Hematopoietic multipotent progenitor cell treated with erythropoietin and hydrocortisone succinate and interleukin-3 and kit ligand, for 15 days (in vitro differentiated cells): ENCODE results near the gene ALDOC.
"Not testable (repeated sequence)": the region's sequence is repeated elsewhere in the genome, so short reads cannot be mapped to it uniquely, and the experiment has no call there.

Source experiments
- DNase-seq: peaks from one replicate; pipeline ENCODE4 v3.0.0-alpha.2; 2015; ENCODE audit warnings: low spot score

ALDOC gene

DNA sequence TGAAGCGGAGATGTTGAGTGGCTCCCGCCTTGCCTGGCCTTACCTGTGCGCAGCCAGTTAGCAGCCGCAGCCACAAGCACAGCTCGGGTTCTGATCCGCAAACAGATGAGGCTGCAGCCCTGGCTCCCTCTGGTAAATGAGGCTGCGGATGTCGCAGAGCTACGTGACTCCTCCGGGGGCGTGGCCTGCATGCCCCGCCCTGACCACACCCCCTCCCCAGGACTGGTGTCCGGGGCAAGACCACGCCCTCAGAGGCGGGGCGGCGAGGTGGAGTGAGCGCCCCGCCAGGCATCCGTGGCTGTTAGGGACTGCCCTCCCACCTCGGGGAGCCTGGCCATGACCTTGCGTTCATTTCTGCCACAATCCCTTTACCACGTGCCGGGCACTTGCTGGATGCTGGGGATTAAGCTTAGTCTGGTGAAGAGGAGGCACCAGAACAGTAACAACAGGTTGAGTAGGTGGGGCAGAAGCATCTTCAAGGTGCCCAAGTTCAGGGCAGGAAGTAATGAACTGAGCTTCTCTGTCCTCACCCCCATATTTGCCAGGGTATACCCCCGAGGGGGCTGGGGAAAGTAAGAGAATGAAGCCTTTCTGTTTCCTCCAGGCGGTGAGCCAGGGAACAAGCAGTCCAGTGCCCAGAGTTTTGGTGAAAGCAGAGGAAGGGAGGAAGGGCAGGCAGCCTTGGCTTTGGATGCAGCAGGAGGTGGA, at the start of gene ALDOC:
TSS of gene ALDOC (minus strand) at position 138 of the 708 bp plus-strand sequence. CDS start 1,363 bp downstream, outside the sequence.
- DNase-seq, result peak; percentile 98

DNA sequence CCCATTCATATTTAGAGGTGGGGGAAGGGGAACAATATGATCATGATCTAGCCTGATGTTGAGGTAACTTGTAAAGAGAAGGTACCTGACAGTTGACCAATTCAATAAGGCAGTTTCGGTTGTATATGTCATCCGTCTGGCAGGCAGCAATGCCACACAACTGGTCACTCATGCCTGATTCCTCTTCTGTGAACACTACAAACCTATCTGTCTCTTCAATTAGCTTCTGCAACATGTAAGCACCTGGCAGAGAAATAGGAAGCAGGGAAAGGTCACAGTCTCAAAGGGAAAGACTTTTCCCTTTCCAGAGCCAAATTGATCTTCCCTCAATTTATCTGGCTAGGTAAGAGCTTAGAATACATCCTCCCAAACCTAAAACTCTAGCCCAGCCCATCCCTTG, 47.5 kb upstream of the ALDOC start:
- no peak for DNase-seq

DNA sequence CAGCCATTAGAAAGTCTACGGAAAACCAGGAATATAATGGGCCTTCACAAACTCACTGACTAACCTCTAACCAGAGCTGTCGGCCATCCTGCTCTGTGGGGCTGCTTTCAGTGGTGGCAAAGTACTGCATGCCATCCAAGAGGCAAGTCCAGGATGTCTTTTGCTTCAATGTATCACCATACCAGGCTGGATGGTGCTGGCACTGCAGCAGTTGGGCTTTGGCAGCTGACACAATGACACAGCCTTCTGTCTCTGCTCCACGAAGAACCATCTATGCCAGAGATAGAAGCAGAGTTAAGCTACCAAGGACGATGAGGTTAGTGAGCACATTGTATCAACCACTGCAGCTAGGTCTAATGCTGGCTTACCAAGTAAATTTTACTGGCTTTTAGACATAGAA, 47.0 kb upstream of the ALDOC start:
- DNase-seq, result no peak

DNA sequence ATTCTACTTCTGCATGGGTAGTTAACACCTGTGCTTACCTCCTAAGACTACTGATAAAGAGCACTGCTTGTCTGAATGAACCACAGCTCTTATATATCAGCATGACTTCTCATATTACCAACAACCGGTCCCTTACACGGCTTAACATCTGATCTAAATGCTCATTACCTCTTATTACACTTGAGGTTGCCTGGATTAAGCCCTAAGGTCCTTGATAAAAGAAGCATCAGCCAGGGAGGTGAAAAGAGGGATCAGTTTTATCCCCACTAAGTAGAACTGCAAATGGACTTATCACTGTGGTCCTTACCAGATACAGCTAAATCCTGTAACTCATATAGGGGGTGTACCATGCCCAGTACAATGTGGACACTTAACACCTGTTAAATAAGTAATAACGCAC, 45.5 kb upstream of the ALDOC start:
- DNase-seq, result no peak

DNA sequence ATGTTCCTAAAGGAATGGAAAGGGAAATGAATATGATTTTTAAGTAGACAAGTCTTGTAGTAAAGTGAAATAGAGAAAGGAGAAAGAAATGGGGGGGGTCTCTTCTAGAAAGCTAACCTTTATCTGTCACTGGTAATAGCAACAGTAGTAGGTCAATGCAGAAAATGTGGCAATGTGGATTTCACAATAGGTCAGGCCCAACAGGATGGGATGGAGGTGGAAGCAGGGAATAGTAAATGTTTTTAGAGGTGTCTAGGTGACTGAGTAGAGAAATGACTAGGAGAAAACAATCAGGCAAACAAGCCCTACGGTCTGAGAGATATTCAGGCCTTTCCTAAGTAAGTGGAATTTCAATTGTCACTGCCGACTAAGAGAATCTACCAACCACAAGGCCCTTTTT, 43.3 kb upstream of the ALDOC start:
- DNase-seq, result no peak

DNA sequence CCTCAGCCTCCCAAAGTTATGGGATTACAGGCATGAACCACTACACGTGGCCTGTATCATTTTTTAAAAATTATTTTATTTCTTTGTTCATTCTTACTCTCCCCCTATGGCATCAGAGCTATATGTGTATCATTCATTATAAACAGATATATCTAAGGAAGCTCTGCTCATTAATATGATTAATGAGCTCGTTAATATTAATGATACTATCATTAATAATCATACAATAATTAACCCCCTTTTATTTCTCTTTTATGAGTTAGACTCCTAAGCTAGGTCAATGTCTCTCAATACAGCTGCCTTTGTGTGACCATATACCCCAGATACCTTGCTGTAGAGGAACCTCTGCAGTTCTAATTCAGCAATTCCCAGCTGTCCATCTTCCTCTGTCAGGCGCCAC, 41.8 kb upstream of the ALDOC start:
- DNase-seq, result no peak

DNA sequence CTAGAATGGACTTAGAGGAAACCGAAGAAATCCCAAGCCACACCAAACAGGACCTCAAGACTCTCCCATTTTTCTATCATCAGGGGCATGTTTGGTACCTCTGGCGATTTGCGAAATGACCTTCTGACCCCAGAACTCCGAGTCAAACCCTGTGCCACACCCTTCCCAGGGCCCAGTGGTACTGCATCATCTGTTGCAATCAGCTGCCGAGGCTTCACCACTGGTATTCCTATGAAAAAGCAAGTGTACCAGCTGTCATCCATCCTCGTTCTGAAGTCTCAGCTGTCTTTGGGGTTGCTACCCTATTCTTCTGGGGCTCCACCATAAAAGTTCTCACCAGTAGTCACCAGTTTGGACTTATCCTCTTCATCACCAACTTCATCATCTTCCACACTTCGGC, 39.6 kb upstream of the ALDOC start:
- DNase-seq, result no peak

DNA sequence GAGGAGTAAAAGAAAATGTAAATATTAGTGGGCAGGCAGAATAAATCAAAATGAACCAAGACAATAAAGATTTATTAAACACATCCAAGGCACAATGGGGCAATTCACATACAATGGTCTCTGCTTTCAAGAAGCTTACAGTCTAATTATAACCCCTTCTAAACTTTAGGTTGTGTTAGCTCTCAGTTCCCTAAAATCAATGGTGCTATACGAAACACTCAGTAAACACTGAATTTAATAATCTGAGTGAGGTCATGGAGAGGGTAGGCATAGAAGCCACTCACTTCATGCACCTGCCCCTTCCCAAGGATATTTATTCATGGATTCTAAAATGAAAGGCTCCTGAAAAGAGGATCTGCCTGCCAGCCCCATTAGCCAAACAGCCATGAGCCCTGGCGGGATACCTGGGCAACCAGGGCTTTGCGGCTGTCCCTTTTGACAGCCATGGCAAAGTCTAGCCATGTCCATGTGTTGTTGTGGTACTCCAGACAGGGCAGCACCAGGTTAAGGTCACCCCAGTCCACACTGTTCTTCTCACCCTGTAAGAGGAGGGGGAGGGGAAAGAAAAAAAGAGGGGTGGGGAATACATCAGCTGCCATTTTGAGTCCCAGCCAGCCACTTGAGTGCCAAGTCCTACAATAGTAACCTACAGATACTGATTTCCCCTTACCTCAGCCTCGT, 38.7 kb upstream of the ALDOC start:
- no peak for DNase-seq

DNA sequence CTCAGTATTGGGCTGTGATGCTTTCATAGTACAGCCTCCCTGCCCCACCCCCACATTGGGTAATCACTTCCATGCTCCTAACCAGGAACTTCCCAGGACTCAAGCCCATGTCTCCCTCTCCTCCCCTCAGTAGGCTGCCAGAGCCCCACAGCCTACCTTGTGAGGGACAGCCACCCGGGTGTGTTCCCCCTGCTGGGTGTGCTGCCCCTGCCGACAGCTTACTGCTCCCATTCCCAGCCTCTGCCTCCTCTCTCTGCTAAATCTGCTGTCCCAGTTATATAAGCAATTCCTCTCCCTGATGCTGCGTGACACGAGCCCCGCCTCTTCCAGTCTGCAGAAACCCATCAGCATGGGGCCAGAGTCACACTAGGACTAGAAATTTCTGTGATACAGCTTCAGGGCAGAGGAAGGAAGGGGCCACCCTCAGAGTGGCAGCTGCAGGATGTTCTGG, 37.3 kb upstream of the ALDOC start, which contains the start of gene RSKR:
TSS of gene RSKR (minus strand) at position 255 of the 451 bp plus-strand sequence. CDS start at position 231, 24 bp downstream.
- DNase-seq, result no peak

DNA sequence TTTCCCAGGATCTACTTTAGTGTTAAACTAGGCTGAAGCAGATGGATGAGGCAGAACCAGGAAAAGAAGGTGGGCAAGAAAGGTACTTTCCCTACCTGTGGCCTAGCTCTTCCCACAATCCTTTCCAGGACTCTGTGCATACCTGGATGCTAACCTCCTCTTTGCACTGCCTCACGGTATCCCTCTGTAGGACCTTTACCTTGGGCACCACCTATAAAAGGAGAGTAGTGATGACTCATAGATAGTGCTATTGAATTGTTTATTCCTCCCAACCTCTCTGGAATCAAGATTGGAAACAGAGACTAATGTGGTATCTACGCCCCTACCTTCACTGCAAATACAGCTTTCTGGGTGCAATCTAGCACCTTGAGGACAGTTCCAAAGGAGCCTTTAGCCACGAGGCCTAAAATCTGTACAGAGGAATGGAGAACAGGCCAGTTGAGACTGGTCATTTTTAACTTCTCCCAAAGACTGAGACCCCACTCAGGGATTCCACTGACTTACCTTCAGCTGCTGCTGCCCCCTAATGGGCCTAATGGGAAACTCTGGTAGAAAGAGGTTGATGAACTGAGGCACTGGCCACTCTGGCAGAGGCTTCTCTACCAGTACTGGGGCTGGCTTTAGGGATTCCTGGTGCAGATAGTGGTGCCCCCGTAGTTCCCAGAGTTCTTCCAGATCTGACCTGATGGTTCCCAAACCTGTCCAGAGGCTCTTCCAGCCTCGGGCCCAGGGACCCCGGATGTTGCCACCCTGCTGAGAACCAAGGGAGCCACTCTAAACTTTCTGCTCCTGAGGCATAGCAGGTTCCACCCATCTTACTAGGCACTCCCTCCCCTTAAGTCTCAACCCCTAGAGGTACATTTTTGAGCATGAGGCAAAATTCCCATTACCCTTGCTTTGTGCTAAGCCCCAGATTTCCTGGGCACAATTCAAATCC, 36.5 kb upstream of the ALDOC start:
- DNase-seq, result peak; percentile 44

DNA sequence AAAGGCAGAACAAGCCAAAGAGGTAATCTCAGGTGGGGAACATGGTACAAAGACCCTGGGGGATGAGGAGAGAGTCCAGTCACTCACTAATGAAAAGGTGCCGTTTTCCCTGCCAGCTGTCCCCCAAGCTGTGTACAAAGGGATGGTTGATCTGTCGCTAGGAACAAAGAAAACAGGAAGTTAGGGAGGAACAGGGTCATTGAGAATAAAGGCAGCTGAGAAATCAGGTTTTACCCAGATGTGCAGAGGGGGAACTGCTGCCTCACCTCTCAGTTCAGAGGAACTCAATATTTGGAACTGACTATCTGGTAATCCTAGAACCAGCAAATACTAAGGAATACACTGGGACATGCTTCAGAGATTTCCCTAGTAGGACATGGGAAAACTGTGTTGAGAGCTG, 35.8 kb upstream of the ALDOC start:
- DNase-seq, result no peak

DNA sequence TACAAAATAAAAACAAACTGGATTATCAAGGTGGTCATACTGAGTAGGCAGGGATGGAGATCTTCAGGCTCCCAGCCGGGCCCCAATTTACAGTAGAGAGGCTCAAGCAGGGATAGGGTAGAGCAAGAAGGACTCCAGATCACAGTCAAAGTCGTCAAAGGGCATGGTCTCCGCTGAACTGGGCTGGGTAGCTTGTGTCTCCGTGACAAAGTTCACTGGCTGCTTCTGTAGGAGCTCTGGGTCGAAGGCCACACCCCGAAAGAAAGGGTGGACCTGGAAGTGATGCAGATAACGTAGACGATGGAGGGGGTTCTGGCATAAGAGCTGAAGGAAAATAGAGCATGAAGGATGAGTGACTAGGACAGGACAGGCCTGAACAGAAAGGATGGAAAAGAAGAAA, 33.7 kb upstream of the ALDOC start:
- no peak for DNase-seq

DNA sequence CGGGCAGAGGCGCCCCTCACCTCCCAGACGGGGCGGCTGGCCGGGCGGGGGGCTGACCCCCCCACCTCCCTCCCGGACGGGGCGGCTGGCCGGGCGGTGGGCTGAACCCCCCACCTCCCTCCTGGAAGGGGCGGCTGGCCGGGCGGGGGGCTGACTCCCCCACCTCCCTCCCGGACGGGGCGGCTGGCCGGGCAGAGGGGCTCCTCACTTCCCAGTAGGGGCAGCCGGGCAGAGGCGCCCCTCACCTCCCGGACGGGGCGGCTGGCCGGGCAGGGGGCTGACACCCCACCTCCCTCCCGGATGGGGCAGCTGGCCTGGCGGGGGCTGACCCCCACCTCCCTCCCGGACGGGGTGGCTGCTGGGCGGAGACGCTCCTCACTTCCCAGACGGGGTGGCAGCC, 27.3 kb upstream of the ALDOC start:
- not testable (repeated sequence) for DNase-seq

DNA sequence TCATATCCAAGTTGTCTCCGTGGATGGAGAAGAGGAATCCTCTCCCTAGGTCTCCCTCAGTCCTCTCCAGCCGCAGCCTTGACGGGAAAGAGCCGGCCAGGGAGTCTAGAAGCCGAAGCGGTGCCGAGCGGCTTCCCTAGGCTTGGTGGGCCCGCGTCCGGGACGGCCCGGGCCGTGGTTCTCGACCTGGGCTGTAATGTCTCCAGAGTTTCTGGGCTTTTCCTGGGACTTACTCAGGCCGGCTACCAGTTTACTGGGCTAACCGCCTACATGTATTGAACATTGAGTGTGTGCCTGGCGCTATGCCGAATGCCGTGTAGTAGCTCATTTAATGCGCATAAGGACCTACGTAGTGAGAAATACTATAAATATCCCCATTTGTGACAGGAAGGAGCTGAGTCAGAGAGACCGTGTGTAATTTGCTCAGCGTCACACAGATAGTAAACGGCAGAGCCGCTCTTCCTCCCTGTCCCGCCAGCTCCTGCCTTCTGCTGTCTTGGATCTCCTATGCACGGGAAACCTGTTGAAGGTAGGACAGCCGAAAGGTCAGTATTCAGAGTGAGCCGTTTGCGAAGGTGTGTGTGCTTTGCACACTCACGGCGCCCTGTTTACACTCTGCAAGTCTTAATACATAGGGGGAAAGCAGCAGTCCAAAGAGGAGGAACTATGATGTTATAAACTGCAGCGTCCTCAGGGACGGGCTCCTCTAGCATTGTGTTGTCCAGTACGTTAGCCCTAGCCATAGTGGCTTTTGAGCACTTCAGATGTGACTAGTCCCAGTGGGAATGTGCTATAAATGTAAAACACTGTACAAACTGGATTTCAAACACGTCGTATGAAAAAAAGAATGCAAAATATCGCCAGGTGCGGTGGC, 22.9 kb upstream of the ALDOC start:
- DNase-seq, result peak; percentile 76

DNA sequence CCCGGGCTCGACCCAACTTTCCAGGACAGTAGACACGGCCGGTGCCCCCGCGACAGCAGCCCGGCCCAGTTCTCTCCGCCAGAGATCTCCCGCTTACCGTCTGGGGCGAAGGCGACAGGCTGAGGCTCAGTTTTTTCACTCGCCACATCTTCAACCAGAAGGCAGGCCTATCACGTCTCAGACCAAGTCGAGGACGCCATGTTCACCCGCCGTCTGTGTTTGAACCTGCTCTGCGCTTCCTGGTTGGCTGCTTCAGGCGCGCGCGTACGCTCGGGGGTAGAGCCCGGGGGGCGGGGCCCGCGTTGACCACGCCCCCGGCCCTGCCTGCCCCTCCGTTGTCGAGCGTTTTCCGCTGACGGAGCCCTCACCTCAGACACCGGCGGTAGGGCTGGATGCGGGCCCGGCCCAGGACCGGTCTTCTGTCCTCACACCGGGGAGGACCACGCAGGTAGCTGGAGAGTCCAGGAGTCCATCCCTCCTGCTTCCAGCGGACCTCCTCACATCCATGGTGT, 22.2 kb upstream of the ALDOC start, which contains the start of gene SPAG5:
TSS of gene SPAG5 (minus strand) at position 227 of the 512 bp plus-strand sequence. CDS start at position 148, 79 bp downstream.
- DNase-seq, result peak; percentile 94

DNA sequence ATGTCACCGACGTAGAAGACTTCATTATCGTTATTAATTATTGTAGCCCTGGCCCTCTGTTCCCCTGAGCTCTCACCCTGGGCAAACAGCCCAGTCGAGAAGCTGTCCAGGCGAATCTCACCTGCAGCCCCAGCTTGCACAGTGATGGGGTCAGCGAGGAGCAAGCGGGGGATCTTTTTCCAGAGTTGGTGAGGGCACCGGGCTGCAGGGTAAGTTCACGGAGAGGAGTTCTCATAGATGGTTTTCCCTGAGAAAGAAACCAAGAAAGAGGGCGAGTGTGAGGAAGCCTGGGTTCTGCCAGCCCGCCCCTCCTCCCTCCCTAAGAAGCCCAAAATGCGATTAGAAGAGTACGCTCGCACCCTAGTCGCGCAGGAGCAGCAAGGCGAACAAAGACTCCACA, 21.7 kb upstream of the ALDOC start:
- DNase-seq, result no peak

DNA sequence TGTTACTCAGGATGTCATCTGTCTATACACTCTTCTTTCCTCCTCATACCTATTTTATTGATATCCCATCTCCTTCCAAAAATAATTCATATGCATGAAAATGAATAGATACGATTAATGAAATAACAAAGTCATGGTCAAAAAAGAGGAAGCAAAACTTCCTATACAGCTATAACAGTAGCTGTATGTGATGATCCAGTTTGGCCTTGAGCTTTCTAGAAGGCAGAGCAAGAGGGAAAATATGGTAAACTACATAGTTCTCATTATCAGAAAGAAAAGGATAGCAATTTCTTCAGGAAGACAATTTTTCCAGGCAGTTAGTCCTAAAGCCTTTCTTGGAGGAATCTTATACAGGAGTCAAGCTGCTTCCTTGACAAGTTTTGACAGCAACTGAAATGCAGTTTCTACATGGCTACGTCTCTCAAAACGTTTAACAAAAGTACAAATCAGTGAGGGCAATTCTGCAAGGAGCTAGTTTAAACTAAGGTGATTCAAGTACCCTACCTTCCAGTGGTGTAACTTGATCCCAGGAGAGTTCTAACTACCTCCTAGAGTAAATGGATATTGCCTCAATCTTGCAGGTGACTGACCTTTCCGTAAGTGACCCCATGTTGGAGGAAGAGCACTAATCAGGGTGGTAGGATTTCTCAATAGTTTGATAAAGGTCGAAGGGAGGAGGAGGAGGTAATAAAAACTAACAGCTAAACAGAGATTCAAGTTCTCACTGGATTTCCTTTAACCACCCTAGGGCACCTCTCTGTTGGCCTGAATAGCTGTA, 21.1 kb upstream of the ALDOC start:
- no peak for DNase-seq

DNA sequence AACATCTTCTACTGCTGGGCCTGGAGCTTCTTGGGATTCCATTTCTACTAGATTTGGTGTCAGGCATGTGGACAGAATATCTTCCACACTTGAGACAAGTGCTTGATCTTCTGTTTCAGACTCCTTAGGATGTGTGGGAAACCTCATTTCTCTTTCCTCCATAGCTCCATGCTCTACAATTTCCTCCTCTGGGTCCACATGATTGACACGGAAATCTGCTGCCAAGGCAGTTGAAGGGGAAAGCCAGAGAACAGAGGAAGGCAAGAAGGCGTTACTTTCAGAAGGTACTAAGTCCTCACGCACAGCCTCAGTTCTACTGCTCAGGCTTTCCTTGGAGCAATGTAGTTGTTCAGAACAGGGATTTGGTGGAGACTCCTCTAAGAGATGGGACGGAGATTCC, 15.6 kb upstream of the ALDOC start:
- DNase-seq, result no peak

DNA sequence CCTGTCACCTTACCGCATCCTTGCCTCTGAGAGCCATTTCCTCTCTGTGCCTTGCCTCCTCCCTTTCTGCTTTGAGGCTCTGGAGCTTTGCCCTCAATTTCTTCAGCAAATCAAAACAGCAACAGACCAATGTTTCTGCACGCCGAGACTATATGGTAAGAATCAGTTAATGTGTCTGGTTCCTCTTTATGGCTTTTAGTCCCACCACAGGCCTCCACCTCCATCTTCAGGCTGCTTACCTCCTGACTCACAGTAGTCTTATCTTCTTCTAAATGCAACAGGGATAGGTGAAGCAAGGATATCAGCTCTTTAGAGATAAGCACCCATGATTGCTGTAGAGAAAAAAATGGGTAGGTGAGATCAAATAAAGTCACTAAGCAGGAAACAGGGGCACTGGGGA, 9.2 kb upstream of the ALDOC start:
- no peak for DNase-seq

DNA sequence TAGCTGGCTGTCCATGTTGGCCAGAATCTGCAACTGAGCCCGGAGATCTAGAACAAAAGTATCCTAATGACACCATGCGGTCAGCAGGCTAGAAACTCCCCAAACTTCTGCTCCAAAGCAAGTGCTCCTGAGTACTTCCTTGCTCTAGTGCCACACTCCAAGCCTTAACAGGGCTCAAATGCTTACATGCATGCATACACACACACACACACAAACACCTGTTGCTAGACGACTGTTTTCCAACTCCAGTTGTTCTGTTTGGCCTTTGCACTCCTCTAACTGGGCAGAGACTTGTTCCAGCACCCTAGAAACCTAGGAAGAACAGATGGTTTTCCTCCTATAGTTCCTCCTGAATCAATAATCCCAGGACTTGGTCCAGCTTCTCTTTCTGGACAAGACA, 7.7 kb upstream of the ALDOC start:
- DNase-seq, result no peak
